ENCODE measurements around the gene GABRA1.

GRCh38 chr5:161799316-161799715, 48.6 kb upstream of the GABRA1 start:
- TF ChIP-seq EZH2 (IDR thresholded peaks at IDR 0.05; ENCODE audit: borderline replicate concordance, low read length) (no peak), CTCF (IDR thresholded peaks at IDR 0.05; ENCODE audit: low read length) (no peak)

Measured in OCI-LY1 (cell line).